Vagina (tissue), 2 donors: ENCODE results near the gene BCKDHA.

Source experiments
- POLR2A ChIP-seq, 2 donors: fragments of 450-650 bp; IDR thresholded peaks; one replicate each; pipeline ENCODE4 v1.6.1; 2017; ENCODE audit warnings: antibody characterized with exemption in 2 of 2, mild to moderate bottlenecking in 2 of 2, moderate library complexity in 2 of 2
- TF ChIP-seq, protein P1 (sequence below), 3 experiments: fragments of 450-650 bp in 2 of 3; fragments of 200-600 bp in 1 of 3; sonication (generic) in 1 of 3; IDR thresholded peaks; one replicate each; pipeline ENCODE4 v1.5.1; 2017 to 2019; ENCODE audit warnings: antibody characterized with exemption in 3 of 3, mild to moderate bottlenecking in 2 of 3, moderate library complexity in 2 of 3

DNA sequence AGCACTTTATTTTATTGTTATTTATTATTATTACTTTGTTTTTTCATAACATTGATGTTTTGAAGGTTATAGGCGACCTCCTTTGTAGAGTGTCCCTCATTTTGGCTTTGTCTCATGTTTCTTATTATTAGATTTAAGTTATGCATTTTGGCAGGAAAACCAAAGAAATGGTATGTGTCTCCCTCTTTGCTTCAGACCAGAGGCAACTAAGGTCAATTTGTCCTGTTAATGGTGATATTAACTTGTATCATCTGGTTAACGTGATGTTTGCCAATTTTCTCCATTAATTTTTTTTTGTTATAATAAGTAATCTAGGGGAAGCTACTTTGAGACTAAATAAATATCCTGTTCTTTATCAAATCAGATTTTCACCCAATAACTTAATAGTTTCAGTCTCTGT, 25.1 kb upstream of the BCKDHA start:
- TF ChIP-seq, protein P1, sequence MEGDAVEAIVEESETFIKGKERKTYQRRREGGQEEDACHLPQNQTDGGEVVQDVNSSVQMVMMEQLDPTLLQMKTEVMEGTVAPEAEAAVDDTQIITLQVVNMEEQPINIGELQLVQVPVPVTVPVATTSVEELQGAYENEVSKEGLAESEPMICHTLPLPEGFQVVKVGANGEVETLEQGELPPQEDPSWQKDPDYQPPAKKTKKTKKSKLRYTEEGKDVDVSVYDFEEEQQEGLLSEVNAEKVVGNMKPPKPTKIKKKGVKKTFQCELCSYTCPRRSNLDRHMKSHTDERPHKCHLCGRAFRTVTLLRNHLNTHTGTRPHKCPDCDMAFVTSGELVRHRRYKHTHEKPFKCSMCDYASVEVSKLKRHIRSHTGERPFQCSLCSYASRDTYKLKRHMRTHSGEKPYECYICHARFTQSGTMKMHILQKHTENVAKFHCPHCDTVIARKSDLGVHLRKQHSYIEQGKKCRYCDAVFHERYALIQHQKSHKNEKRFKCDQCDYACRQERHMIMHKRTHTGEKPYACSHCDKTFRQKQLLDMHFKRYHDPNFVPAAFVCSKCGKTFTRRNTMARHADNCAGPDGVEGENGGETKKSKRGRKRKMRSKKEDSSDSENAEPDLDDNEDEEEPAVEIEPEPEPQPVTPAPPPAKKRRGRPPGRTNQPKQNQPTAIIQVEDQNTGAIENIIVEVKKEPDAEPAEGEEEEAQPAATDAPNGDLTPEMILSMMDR (IDR thresholded peaks at IDR 0.05): no peak
- no peak for TF ChIP-seq POLR2A (IDR thresholded peaks at IDR 0.05)
